ENCODE data around the gene SH3GLB2.

GRCh38 chr9:129068990-129069861 lies 41.1 kb upstream of the SH3GLB2 start:
- no peak for TF ChIP-seq CTCF (IDR thresholded peaks at IDR 0.05; ENCODE audit: low read depth, low read length, poor library complexity, severe bottlenecking)
- TF ChIP-seq EZH2phosphoT487 (IDR thresholded peaks at IDR 0.05; ENCODE audit: borderline replicate concordance, low read length): no peak

All from DOHH2 (cell line).